Measurements from ENCODE around the gene C3orf52.

DNA sequence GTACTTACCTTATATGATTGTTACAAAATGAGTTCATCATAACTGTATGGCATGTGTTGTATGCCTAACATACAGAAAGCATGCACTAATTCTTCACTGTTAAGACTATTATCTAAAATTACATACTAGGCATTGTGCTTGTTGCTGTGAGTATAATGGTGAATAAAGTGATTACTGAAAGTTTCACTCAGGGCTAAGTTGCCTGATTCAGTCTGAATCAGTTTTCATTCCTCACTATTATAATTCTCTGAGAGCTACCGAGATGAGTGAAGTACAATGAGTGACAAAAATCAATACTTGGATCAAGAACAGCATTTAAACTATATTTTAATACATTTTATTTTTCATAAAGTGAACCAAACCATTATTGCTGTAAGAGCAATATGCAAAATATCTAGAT, 54.4 kb downstream of the C3orf52 start:
- no peak for TF ChIP-seq EZH2 (IDR thresholded peaks at IDR 0.05; ENCODE audit: borderline replicate concordance)
- TF ChIP-seq, protein P1, sequence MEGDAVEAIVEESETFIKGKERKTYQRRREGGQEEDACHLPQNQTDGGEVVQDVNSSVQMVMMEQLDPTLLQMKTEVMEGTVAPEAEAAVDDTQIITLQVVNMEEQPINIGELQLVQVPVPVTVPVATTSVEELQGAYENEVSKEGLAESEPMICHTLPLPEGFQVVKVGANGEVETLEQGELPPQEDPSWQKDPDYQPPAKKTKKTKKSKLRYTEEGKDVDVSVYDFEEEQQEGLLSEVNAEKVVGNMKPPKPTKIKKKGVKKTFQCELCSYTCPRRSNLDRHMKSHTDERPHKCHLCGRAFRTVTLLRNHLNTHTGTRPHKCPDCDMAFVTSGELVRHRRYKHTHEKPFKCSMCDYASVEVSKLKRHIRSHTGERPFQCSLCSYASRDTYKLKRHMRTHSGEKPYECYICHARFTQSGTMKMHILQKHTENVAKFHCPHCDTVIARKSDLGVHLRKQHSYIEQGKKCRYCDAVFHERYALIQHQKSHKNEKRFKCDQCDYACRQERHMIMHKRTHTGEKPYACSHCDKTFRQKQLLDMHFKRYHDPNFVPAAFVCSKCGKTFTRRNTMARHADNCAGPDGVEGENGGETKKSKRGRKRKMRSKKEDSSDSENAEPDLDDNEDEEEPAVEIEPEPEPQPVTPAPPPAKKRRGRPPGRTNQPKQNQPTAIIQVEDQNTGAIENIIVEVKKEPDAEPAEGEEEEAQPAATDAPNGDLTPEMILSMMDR (IDR thresholded peaks at IDR 0.05; ENCODE audit: poor library complexity), result no peak
